GM12864 (cell line): ENCODE data around the gene CCNG2.

Source experiments
- DNase-seq: peaks from one replicate; pipeline ENCODE4 v3.0.0-alpha.2; 2011; ENCODE audit warnings: low read depth
- H3K4me3 ChIP-seq: 2 replicates; pipeline ENCODE4 v1.5.1; 2011; ENCODE audit warnings: mild to moderate bottlenecking, low read depth, low read length, control low read depth
- TF ChIP-seq, protein P1 (sequence below): IDR thresholded peaks from 2 replicates; pipeline ENCODE4 v1.5.1; 2011; ENCODE audit warnings: low read depth, mild to moderate bottlenecking, moderate library complexity, low read length, control low read depth, inconsistent platforms; ENCODE audit errors: missing control alignments

Gene CCNG2

DNA sequence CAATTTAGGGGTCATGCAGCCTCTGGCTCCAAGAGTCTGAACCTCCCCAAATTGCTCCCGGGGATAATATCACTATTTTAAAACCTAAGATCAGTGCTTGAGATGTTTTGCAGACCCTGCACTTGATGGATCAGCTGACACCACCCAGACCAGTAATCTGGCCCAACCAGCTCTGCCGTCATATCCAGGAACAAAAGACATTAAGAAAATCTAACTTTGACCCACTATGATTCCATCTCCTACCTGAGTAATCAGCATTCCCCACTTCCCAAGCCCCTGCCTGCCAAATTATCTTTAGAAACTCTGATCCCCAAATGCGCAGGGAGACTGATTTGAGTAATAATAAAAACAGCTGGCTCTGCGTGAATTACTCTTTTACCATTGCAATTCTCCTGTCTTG, 34.4 kb upstream of the CCNG2 start:
- DNase-seq = no peak
- H3K4me3 ChIP-seq = no peak overlapping the region
- TF ChIP-seq, protein P1, sequence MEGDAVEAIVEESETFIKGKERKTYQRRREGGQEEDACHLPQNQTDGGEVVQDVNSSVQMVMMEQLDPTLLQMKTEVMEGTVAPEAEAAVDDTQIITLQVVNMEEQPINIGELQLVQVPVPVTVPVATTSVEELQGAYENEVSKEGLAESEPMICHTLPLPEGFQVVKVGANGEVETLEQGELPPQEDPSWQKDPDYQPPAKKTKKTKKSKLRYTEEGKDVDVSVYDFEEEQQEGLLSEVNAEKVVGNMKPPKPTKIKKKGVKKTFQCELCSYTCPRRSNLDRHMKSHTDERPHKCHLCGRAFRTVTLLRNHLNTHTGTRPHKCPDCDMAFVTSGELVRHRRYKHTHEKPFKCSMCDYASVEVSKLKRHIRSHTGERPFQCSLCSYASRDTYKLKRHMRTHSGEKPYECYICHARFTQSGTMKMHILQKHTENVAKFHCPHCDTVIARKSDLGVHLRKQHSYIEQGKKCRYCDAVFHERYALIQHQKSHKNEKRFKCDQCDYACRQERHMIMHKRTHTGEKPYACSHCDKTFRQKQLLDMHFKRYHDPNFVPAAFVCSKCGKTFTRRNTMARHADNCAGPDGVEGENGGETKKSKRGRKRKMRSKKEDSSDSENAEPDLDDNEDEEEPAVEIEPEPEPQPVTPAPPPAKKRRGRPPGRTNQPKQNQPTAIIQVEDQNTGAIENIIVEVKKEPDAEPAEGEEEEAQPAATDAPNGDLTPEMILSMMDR = no peak

DNA sequence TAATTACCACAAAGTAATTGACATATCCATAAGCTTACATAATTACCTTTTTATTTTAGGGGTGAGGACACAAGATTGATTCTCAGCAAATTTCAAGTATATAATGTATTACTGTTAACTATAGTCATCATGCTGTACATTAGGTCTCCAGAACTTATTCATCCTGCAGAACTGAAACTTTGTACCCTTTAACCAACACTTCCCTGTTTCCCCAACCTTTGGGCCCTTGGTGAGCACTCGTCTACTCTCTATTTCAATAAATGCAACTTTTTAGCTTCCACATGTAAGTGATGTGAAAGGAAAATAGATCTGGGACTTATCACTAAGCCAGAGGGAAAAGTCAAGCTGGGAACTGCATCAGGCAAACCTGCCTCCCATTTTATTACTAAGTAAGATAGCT, 33.6 kb upstream of the CCNG2 start:
- no peak for DNase-seq
- H3K4me3 ChIP-seq = no peak overlapping the region
- TF ChIP-seq, protein P1 = no peak

DNA sequence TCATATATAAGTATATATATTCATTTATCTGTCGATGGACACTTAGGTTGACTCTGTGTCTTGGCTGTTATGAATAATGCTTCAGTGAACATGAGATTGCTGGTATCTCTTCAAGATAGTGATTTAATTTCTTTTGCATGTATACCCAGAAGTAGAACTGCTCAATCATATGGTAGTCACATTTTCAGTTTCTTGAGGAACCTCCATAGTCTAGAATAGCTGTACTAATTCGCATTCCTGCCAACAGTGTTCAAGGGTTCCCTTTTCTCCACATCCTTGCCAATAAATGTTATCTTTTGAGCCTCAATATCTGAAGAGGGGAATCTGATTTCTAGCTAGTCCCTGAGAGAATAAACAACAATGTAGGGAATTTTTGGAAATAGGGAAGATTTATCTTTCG, 32.4 kb upstream of the CCNG2 start:
- TF ChIP-seq, protein P1 = no peak
- no peak overlapping the region for H3K4me3 ChIP-seq
- no peak for DNase-seq

DNA sequence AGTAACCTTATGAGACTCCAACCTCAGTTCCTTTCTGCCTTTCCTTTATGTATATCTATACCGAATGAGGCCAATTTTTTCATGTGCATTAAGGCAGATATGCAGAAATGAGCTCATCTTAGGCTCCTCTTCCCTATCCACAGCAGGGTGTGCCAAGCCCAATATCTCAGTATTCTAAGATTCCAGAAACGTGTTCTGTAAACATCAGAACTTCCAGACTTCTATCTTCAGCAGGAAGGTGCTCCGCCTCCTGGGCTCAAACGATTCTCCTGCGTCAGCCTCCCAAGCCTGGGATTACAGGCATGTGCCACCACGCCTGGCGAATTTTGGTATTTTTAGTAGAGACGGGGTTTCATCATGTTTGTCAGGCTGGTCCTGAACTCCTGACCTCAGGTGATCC, 31.0 kb upstream of the CCNG2 start:
- TF ChIP-seq, protein P1 = no peak
- DNase-seq = no peak
- no peak overlapping the region for H3K4me3 ChIP-seq

DNA sequence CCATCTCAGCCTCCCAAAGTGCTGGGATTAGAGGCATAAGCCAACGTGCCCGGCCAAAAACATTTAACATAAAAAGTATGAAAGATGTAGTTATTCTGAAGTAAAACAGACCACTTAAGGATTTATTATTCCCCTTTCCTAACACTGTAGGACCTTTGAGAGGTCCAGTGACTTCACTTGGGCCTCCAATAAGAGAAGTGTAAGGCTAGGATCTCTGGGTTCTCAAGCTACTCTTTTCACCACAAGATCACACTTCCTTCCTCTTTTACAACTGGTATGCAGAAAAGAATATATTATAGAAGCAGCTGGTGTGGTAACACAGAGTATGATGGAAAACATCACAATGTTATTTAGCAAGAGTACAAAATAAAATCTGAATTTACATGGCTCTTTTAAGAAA, 30.2 kb upstream of the CCNG2 start:
- no peak overlapping the region for H3K4me3 ChIP-seq
- TF ChIP-seq, protein P1 = no peak
- peak; percentile 49 for DNase-seq

DNA sequence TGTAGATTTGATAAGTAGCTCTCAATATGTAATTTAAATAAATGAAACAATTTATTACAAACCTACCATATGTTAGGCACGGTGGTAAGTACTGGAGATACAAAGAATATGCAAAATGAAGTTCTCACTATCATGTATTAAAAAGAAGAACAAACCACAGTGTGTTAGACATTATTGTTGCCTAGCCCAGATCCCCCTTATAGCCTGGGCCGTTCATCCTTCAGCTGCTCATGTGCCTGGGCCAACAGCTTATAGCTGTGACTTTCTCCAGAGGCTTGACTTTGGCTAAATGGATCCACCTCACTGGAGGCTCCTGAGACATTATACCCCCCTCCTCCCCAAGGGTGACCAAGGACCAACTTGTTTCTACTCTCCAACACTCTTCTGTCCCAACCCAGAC, 29.8 kb upstream of the CCNG2 start:
- TF ChIP-seq, protein P1 = no peak
- no peak for DNase-seq
- H3K4me3 ChIP-seq = no peak overlapping the region

DNA sequence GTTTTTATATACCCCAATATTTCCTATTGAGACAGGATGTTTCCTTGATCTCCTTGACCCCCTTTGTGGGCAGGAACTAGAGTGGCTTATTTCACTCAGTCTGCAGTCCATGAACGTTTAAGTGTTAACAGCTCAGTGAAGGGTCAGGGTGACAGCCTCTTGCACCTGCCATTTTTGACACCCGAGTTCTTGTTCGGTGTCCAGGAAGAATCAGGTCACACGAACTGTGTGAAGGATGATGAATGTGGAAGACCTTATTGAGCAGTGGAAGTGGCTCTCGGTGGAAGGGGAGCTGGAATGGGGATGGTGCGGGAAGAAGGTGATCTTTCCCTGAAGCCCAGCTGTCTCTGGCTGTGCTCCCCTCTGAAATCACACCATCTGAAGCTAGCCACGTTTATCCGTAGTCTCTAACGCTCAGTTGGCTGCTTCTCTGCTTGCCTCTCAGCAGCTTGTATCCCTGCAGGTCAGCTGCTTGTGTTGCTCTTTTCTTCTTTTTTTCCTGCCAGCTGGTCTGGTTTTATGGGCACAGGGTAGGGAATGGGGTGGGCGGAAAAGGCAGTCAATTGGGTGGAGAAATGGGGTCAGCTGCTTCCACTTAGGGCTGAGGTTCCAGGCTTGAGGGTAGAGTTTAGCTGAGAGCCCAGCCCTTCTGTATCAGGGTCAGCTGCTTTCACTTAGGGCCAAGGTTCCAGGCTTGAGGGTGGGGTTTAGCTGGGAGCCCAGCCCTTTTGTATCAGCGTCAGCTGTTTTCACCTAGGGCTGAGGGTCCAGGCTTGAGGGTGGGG, 29.0 kb upstream of the CCNG2 start:
- TF ChIP-seq, protein P1 = no peak
- no peak for DNase-seq
- H3K4me3 ChIP-seq = no peak overlapping the region
